Fibroblast of lung (primary cell): Measurements from ENCODE around the gene CIPC.

Source experiments
- EZH2 ChIP-seq: IDR thresholded peaks from 2 replicates; pipeline ENCODE4 v1.5.1; 2012; ENCODE audit warnings: low read length, control low read depth, mild to moderate bottlenecking; ENCODE audit errors: missing control alignments
- TF ChIP-seq, protein P1 (sequence below), 2 donors: IDR thresholded peaks in 1 of 2; conservative IDR thresholded peaks in 1 of 2; 1 replicate in 1 of 2; 2 replicates in 1 of 2; pipeline ENCODE4 v1.5.1; 2011 to 2012; ENCODE audit warnings: low read length in 2 of 2, control low read depth in 1 of 2, inconsistent platforms in 1 of 2, low read depth in 1 of 2, mild to moderate bottlenecking in 1 of 2

- TF ChIP-seq, protein P1, sequence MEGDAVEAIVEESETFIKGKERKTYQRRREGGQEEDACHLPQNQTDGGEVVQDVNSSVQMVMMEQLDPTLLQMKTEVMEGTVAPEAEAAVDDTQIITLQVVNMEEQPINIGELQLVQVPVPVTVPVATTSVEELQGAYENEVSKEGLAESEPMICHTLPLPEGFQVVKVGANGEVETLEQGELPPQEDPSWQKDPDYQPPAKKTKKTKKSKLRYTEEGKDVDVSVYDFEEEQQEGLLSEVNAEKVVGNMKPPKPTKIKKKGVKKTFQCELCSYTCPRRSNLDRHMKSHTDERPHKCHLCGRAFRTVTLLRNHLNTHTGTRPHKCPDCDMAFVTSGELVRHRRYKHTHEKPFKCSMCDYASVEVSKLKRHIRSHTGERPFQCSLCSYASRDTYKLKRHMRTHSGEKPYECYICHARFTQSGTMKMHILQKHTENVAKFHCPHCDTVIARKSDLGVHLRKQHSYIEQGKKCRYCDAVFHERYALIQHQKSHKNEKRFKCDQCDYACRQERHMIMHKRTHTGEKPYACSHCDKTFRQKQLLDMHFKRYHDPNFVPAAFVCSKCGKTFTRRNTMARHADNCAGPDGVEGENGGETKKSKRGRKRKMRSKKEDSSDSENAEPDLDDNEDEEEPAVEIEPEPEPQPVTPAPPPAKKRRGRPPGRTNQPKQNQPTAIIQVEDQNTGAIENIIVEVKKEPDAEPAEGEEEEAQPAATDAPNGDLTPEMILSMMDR (conservative IDR thresholded peaks at IDR 0.05 in 1 of 2, IDR thresholded peaks at IDR 0.05 in 1 of 2; ENCODE audit: low read depth in 1 of 2, low read length in 2 of 2) = no peak
- TF ChIP-seq EZH2 = no peak
Observed at GRCh38 chr14:77157740-77158139, 59.7 kb downstream of the CIPC start.
